Subcutaneous adipose tissue (tissue), 4 donors: ENCODE results near the gene FUCA2. TPM values are rescaled to one million over a fixed set of nuclear protein-coding genes. Genes with fewer than 3 reads are reported as not detected.

Source experiments
- small RNA-seq: library from RNA; depleted of rRNA; stranded (forward); fragments of <200 nt; gene quantifications from one replicate; pipeline ENCODE3, GENCODE V24; 2016
- total RNA-seq, 4 donors: library from RNA; depleted of rRNA; stranded (reverse); fragments of >200 nt; gene quantifications; one replicate each; pipeline ENCODE4 v1.1.0, GENCODE V29; 2016
- TF ChIP-seq, protein P1 (sequence below): fragments of 450-650 bp; IDR thresholded peaks from one replicate; pipeline ENCODE4 v1.5.1; 2016; ENCODE audit warnings: low read depth, mild to moderate bottlenecking, control low read depth, antibody characterized with exemption, moderate library complexity

The FUCA2 gene
- total RNA-seq, 4 donors from 2014 or later = 30.3 to 46.9 (median 38.7) TPM

DNA sequence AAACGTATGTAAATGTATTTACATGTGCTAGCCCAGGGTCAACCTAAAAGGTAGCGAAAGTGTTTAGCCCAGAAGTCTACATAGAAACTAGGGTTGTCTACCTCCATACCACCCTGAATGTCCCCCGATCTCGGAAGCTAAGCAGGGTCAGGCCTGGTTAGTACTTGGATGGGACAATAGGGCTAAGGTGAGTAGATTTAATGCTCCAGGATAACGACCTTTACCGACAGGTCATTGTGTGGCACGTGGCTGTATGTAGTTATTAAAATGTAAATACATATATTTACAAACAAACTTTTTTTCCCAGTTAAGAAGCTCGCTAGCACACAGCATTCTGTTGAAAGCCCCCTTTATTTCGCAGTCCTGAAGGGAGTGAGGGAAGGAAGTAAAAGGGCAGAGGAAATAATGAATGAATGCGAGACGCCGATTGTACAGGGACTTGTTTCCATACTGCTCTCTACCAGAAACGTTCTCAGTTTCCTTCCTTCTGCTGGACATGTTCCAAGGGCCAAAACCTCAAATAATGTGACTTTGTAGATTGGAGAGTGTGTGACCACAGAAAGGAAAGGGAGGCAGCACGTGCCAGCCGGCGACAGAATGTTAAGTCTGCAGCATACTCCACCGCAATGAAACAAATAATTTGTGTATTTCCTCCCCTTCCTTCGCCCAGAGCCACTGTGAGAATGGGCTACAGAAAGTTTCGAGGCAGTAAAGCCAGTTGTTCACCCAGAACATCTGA is 61.6 kb downstream of the FUCA2 start:
- TF ChIP-seq, protein P1, sequence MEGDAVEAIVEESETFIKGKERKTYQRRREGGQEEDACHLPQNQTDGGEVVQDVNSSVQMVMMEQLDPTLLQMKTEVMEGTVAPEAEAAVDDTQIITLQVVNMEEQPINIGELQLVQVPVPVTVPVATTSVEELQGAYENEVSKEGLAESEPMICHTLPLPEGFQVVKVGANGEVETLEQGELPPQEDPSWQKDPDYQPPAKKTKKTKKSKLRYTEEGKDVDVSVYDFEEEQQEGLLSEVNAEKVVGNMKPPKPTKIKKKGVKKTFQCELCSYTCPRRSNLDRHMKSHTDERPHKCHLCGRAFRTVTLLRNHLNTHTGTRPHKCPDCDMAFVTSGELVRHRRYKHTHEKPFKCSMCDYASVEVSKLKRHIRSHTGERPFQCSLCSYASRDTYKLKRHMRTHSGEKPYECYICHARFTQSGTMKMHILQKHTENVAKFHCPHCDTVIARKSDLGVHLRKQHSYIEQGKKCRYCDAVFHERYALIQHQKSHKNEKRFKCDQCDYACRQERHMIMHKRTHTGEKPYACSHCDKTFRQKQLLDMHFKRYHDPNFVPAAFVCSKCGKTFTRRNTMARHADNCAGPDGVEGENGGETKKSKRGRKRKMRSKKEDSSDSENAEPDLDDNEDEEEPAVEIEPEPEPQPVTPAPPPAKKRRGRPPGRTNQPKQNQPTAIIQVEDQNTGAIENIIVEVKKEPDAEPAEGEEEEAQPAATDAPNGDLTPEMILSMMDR = no peak

DNA sequence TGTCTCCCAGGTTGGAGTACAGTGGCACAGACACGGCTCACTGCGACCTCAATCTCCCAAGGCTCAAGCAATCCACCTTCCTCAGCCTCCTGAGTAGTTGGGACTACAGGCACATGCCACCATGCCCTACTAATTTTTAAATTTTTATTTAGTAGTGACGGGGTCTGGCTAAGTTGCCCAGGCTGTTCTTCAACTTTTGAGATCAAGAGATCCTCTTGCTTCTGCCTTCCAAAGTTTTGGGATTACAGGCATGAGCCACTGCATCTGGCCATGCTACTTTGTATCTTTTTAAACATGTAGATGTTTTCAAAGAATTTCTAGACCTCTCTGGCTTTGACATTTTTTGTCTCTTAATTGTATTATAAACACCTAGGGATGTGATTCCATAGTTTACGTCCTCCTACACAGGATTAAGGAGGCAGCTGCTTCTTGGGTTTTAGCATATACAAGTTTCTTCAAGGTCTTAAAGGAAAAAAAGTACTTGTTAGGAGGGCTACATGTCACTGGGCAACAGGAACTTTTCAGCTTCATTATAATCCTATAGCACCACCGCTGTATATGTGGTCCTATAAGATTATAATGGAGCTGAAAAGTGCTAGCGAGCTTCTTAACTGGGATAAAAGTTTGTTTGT is 62.3 kb downstream of the FUCA2 start:
- TF ChIP-seq, protein P1 = no peak

Small RNAs within 50 kb of the gene (small RNA-seq; reads per million reads assigned to genes)
- gene RNA5SP221 = not detected

Other genes starting within 250 kb of the FUCA2 start
- 1 to 10 TPM; 2.8 to 5.7 (median 4.8) TPM for gene ADAT2, start 61.0 kb downstream of the FUCA2 start, total RNA-seq
- gene PEX3, start 60.9 kb downstream of the FUCA2 start, total RNA-seq = 10 to 100 TPM in 3 of 4 donors, 1 to 10 TPM in 1; 7.3 to 14.3 (median 12.4) TPM
- 10 to 100 TPM; 45.1 to 73.2 (median 52.8) TPM for gene PHACTR2, start 166.2 kb upstream of the FUCA2 start, total RNA-seq